ENCODE data around the gene CSTF3.

GRCh38 chr11:33062137-33062536 is 99.1 kb downstream of the CSTF3 start:
- TF ChIP-seq FOXP2 (optimal IDR thresholded peaks at IDR 0.05; ENCODE audit: borderline replicate concordance, extremely low read depth, extremely low read length, insufficient read depth) (no peak), POLR2AphosphoS5 (IDR thresholded peaks at IDR 0.05; ENCODE audit: low read depth, low read length) (no peak), SIN3A (IDR thresholded peaks at IDR 0.05; ENCODE audit: borderline replicate concordance, insufficient read depth, low read length) (no peak)

All from PFSK-1 (cell line).